ENCODE data around the gene HSPA1A. TPM values are rescaled to one million over a fixed set of nuclear protein-coding genes. Genes with fewer than 3 reads are reported as not detected.
A peak's percentile ranks its signal among the peaks of the same experiment; 100 is the strongest.

HSPA1A gene
- total and polyA plus RNA-seq, 9 of the 15 experiments (the other 6 are each of a cell fraction or from before 2014, with no cell fraction given), result 2.2 to 273 (median 107) TPM

GRCh38 chr6:31836047-31836473 is 20.7 kb downstream of the HSPA1A start (continued):
- TF ChIP-seq NBN (IDR thresholded peaks at IDR 0.05; ENCODE audit: low read depth) (no peak; the same call in 1 of the 2 replicates), RBM39 (optimal IDR thresholded peaks at IDR 0.05; ENCODE audit: low read depth, low read length) (peak; percentile 34), ZNF354B (CRISPR knock-in tag; IDR thresholded peaks at IDR 0.05) (no peak), ZNF511 (CRISPR knock-in tag; IDR thresholded peaks at IDR 0.05) (no peak), COPS2 (conservative IDR thresholded peaks at IDR 0.05) (no peak), CHD1 (IDR thresholded peaks at IDR 0.05; ENCODE audit: low read length) (peak; percentile 96), DACH1 (IDR thresholded peaks at IDR 0.05; ENCODE audit: partially characterized antibody) (no peak), PTRF (tag; IDR thresholded peaks at IDR 0.05) (no peak), FOS (IDR thresholded peaks at IDR 0.05; ENCODE audit: extremely low read depth, insufficient read length) (no peak), RBM25 (IDR thresholded peaks at IDR 0.05; ENCODE audit: low read depth, low read length, severe bottlenecking) (no peak), RBFOX2 (IDR thresholded peaks at IDR 0.05; ENCODE audit: low read depth, low read length) (peak; percentile 74), MAX (CRISPR knock-in tag; IDR thresholded peaks at IDR 0.05) (peak; percentile 78), TCF7 (IDR thresholded peaks at IDR 0.05; ENCODE audit: borderline replicate concordance) (no peak), EWSR1 (IDR thresholded peaks at IDR 0.05; ENCODE audit: borderline replicate concordance, low read depth, partially characterized antibody) (no peak), SMARCC2 (IDR thresholded peaks at IDR 0.05; ENCODE audit: low read depth) (no peak), DDX20 (tag; IDR thresholded peaks at IDR 0.05; ENCODE audit: low read depth) (no peak), CBX2 (IDR thresholded peaks at IDR 0.05; ENCODE audit: insufficient read depth, low read length, poor library complexity, severe bottlenecking) (no peak), ZBTB43 (CRISPR knock-in tag; IDR thresholded peaks at IDR 0.05) (no peak), STAG1 (CRISPR knock-in tag; IDR thresholded peaks at IDR 0.05; ENCODE audit: borderline replicate concordance) (0 out of 2 replicates have a peak, but pooled peaks have one; percentile 49), ZC3H4 (CRISPR knock-in tag; IDR thresholded peaks at IDR 0.05; ENCODE audit: borderline replicate concordance) (peak; percentile 64; the same call in 1 of the 2 replicates), ZNF239 (CRISPR knock-in tag; IDR thresholded peaks at IDR 0.05) (no peak), MTA3 (IDR thresholded peaks at IDR 0.05; ENCODE audit: borderline replicate concordance) (peak; percentile 31; the same call in 1 of the 2 replicates), ZNF512 (tag; IDR thresholded peaks at IDR 0.05) (peak; percentile 70; the same call in 1 of the 2 replicates), HDAC6 (IDR thresholded peaks at IDR 0.05; ENCODE audit: low read depth, low read length) (no peak), RB1 (IDR thresholded peaks at IDR 0.05; ENCODE audit: low read depth) (no peak)
